Aorta (tissue), 5 donors: ENCODE measurements around the gene ZNF500. TPM values are rescaled to one million over a fixed set of nuclear protein-coding genes. Genes with fewer than 3 reads are reported as not detected.

Experiments
- ATAC-seq: fragments of 200-7000 bp; cut with Tn5 transposase; one replicate; pipeline ENCODE4 v1.9.1; 2022; ENCODE audit warnings: moderate library complexity; ENCODE audit not compliant: low FRiP score
- DNase-seq, 2 donors: peaks; one replicate each; pipeline ENCODE4 v3.0.0-alpha.2; 2020
- H3K27ac ChIP-seq, 2 donors: one replicate each; pipeline ENCODE4 v1.5.1; 2013; ENCODE audit warnings: low read length in 2 of 2, mild to moderate bottlenecking in 2 of 2, moderate library complexity in 2 of 2, control low read depth in 1 of 2, inconsistent platforms in 1 of 2, low read depth in 1 of 2
- H3K27me3 ChIP-seq, 2 donors: one replicate each; pipeline ENCODE4 v1.6.1; 2013; ENCODE audit warnings: control low read depth in 1 of 2, low read length in 1 of 2, mild to moderate bottlenecking in 1 of 2, moderate library complexity in 1 of 2; ENCODE audit not compliant: insufficient read depth in 2 of 2, control insufficient read depth in 1 of 2
- H3K36me3 ChIP-seq, 2 donors: one replicate each; pipeline ENCODE4 v1.6.1; 2013; ENCODE audit warnings: control low read depth in 1 of 2, low read length in 1 of 2, mild to moderate bottlenecking in 1 of 2; ENCODE audit not compliant: insufficient read depth in 2 of 2, control insufficient read depth in 1 of 2
- H3K4me1 ChIP-seq, 2 donors: one replicate each; pipeline ENCODE4 v1.6.1; 2013; ENCODE audit warnings: low read length in 2 of 2, control low read depth in 1 of 2, mild to moderate bottlenecking in 1 of 2, moderate library complexity in 1 of 2; ENCODE audit not compliant: insufficient read depth in 2 of 2, control insufficient read depth in 1 of 2
- H3K4me3 ChIP-seq, 2 donors: one replicate each; pipeline ENCODE4 v1.5.1; 2013; ENCODE audit warnings: low read length in 2 of 2, control low read depth in 1 of 2, mild to moderate bottlenecking in 1 of 2
- H3K9me3 ChIP-seq: one replicate; pipeline ENCODE4 v1.6.1; 2013; ENCODE audit warnings: mild to moderate bottlenecking, low read length; ENCODE audit not compliant: control insufficient read depth
- WGBS, 2 donors: extraction: QIAGEN DNeasy Blood & Tissue Kit; methylation state at CpG; one replicate each; pipeline ENCODE4 v1.1.7; 2013; 5-methylcytosine and 5-hydroxymethylcytosine counted together
- intact Hi-C, 2 donors: fragments of 100-400 bp; cut with DNase I; formaldehyde crosslinking; loops; one replicate each; pipeline versions ENCODE4 v1.14.2 to v1.15.0; 2022
- polyA plus RNA-seq, 2 donors: library from polyadenylated mRNA; stranded (reverse); fragments of 200-250 nt; gene quantifications; one replicate each; pipeline ENCODE4 v1.2.3, GENCODE V29; 2013
- total RNA-seq, 2 donors: library from RNA; stranded (reverse); fragmentation: NEBNext Ultra II Directional; extraction: Animal tissue kit (Norgen Biotek cat#: 25700); gene quantifications; one replicate each; pipeline ENCODE4 v1.2.1, GENCODE V29; 2021
- donor health status: healthy with polysubstance abuse.
- donor health status: Bipolar disorder and iron deficiency.
- donor health status: DM: no; HTN: no; CAD: no.
- donor health status: DM: no; HTN: no; CAD: no.
- donor health status: DM: yes; HTN: yes; CAD: no.

The ZNF500 gene
- total and polyA plus RNA-seq, 4 donors, result 1.9 to 17.0 (median 13.0) TPM

- Histone ChIP-seq H3K27me3 (no peaks in the 10 kb centered on the region), H3K36me3 (peaks cover 0 to 8% of the 10 kb centered on the region in 2 donors), H3K4me1 (no peaks in the 10 kb centered on the region), H3K27ac (no peak overlapping the region), H3K9me3 (no peaks in the 10 kb centered on the region), H3K4me3 (no peak overlapping the region)
- 95 to 96% methylated on average over 42 to 44 of the region's 44 CpGs for WGBS, 2 donors
- intact Hi-C loops, result no loop called here
- DNase-seq (no peak), ATAC-seq (no peak)
Observed at GRCh38 chr16:4752351-4753100, 14.4 kb downstream of the ZNF500 start.

- DNase-seq (no peak), ATAC-seq (no peak)
- H3K4me1 ChIP-seq, result no peaks in the 10 kb centered on the region
- H3K36me3 ChIP-seq, result peaks cover 0 to 8% of the 10 kb centered on the region in 2 donors
- no peak overlapping the region for H3K4me3 ChIP-seq
- 74 to 75% methylated on average over 8 of the region's 8 CpGs for WGBS, 2 donors
- H3K27ac ChIP-seq, result no peak overlapping the region
- H3K27me3 ChIP-seq, result no peaks in the 10 kb centered on the region
- intact Hi-C loops, result no loop called here
- no peaks in the 10 kb centered on the region for H3K9me3 ChIP-seq
Observed at GRCh38 chr16:4750896-4751295, 16.1 kb downstream of the ZNF500 start.

GRCh38 chr16:4749700-4750257, 17.2 kb downstream of the ZNF500 start:
- DNase-seq, result no peak
- ATAC-seq, result no peak
- Histone ChIP-seq H3K4me1 (no peaks in the 10 kb centered on the region), H3K36me3 (peaks cover 0 to 5% of the 10 kb centered on the region in 2 donors), H3K9me3 (no peaks in the 10 kb centered on the region), H3K4me3 (no peak overlapping the region), H3K27me3 (no peaks in the 10 kb centered on the region), H3K27ac (no peak overlapping the region)
- intact Hi-C loops, result no loop called here
- 83 to 87% methylated on average over 10 of the region's 10 CpGs for WGBS, 2 donors

GRCh38 chr16:4748682-4749411, 18.1 kb downstream of the ZNF500 start:
- intact Hi-C loops, result no loop called here
- no peaks in the 10 kb centered on the region for H3K9me3 ChIP-seq
- peaks cover 0 to 4% of the 10 kb centered on the region in 2 donors for H3K36me3 ChIP-seq
- H3K4me1 ChIP-seq, result no peaks in the 10 kb centered on the region
- no peak for DNase-seq
- no peak for ATAC-seq
- WGBS, 2 donors, result 90 to 93% methylated on average over 16 of the region's 16 CpGs
- no peak overlapping the region for H3K27ac ChIP-seq
- H3K27me3 ChIP-seq, result no peaks in the 10 kb centered on the region
- no peak overlapping the region for H3K4me3 ChIP-seq

GRCh38 chr16:4747906-4748681, 18.9 kb downstream of the ZNF500 start:
- H3K27me3 ChIP-seq, result no peaks in the 10 kb centered on the region
- H3K4me3 ChIP-seq, result no peak overlapping the region
- H3K27ac ChIP-seq, result no peak overlapping the region
- H3K36me3 ChIP-seq, result peaks cover 0 to 4% of the 10 kb centered on the region in 2 donors
- WGBS, 2 donors, result 60 to 65% methylated on average over 14 of the region's 14 CpGs
- no peaks in the 10 kb centered on the region for H3K4me1 ChIP-seq
- DNase-seq (no peak), ATAC-seq (no peak)
- intact Hi-C loops, result no loop called here
- H3K9me3 ChIP-seq, result no peaks in the 10 kb centered on the region

- intact Hi-C loops, result no loop called here
Observed at GRCh38 chr16:4746991-4747574, 19.9 kb downstream of the ZNF500 start.

GRCh38 chr16:4746215-4746614, 20.7 kb downstream of the ZNF500 start:
- no peaks in the 10 kb centered on the region for H3K27me3 ChIP-seq
- 77 to 80% methylated on average over 8 of the region's 8 CpGs for WGBS, 2 donors
- ATAC-seq, result no peak
- DNase-seq, result no peak
- H3K27ac ChIP-seq, result no peak overlapping the region
- no peaks in the 10 kb centered on the region for H3K4me1 ChIP-seq
- H3K36me3 ChIP-seq, result no peaks in the 10 kb centered on the region
- no peak overlapping the region for H3K4me3 ChIP-seq
- intact Hi-C loops, result no loop called here
- no peaks in the 10 kb centered on the region for H3K9me3 ChIP-seq

More at GRCh38 chr16:4746991-4747574, 19.9 kb downstream of the ZNF500 start:
- DNase-seq (peak in 1 of 2 donors; percentile 57), ATAC-seq (no peak)
- Histone ChIP-seq H3K27ac (no peak overlapping the region), H3K9me3 (no peaks in the 10 kb centered on the region), H3K36me3 (no peaks in the 10 kb centered on the region), H3K4me1 (no peaks in the 10 kb centered on the region), H3K4me3 (no peak overlapping the region), H3K27me3 (no peaks in the 10 kb centered on the region)
- 27 to 30% methylated on average over 15 of the region's 15 CpGs for WGBS, 2 donors

- Histone ChIP-seq H3K4me3 (no peak overlapping the region), H3K4me1 (no peaks in the 10 kb centered on the region), H3K36me3 (no peaks in the 10 kb centered on the region), H3K27ac (no peak overlapping the region), H3K9me3 (no peaks in the 10 kb centered on the region), H3K27me3 (no peaks in the 10 kb centered on the region)
- 78 to 89% methylated on average over 3 of the region's 3 CpGs for WGBS, 2 donors
- intact Hi-C loops, result no loop called here
- DNase-seq (no peak), ATAC-seq (no peak)
Observed at GRCh38 chr16:4745274-4745569, 21.7 kb downstream of the ZNF500 start.
